HG03066 (cell line): Measurements from ENCODE around the gene AARSD1.
"Not testable (repeated sequence)": the region's sequence is repeated elsewhere in the genome, so short reads cannot be mapped to it uniquely, and the experiment has no call there.

Experiments
- ATAC-seq: cut with Tn5 transposase; IDR thresholded peaks from one replicate; pipeline ENCODE4 v1.9.1; 2021; ENCODE audit warnings: low read depth; ENCODE audit not compliant: unreplicated experiment

AARSD1 gene, protein sequence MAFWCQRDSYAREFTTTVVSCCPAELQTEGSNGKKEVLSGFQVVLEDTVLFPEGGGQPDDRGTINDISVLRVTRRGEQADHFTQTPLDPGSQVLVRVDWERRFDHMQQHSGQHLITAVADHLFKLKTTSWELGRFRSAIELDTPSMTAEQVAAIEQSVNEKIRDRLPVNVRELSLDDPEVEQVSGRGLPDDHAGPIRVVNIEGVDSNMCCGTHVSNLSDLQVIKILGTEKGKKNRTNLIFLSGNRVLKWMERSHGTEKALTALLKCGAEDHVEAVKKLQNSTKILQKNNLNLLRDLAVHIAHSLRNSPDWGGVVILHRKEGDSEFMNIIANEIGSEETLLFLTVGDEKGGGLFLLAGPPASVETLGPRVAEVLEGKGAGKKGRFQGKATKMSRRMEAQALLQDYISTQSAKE

GRCh38 chr17:42964161-42964932 is at the start of gene AARSD1:
TSS of gene AARSD1 (minus strand) at chr17:42964454. CDS start at chr17:42964440, 14 bp downstream.
- ATAC-seq: peak; percentile 75

DNA sequence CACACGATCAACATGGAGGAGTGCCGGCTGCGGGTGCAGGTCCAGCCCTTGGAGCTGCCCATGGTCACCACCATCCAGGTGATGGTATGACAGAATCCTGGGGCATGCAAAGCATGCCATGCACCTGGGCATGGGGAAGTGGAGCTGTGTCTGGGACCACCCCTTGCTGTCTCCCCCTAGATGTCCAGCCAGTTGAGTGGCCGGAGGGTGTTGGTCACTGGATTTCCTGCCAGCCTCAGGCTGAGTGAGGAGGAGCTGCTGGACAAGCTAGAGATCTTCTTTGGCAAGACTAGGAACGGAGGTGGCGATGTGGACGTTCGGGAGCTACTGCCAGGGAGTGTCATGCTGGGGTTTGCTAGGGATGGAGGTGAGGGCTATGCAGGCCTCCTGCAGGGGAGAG is 49.0 kb upstream of the AARSD1 start:
- ATAC-seq: no peak

DNA sequence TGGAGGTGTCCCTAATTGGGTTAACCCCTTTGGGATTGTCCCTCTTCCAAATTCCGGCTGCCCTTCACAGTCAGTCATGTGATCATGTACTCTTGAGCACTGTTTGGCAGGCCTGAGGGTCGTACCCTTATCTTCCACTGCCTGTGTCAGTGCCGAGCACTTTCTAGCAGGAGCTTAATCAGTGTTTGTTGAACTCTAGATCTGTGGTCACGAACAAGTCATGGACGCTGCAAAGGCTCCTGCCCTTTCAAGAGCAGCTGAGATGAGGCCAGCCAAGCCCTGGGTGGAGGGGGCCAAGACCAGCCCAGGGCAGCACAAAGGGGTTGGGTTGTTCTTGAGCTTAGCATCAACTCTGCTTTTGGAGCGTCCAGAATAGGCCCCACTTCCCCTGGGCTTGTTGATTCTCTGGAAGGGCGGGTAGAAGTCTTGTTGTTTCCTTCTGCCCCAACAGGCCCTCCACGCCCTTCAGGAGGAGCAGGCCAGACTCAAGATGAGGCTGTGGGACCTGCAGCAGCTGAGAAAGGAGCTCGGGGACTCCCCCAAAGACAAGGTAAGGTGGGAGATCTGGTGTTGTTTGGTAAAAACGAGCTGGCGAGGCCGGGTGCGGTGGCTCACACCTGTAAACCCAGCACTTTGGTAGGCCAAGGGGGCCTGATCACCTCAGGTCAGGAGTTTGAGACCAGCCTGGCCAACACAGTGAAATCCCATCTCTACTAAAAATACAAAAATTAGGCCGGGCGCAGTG is 47.6 kb upstream of the AARSD1 start:
- ATAC-seq: no peak

DNA sequence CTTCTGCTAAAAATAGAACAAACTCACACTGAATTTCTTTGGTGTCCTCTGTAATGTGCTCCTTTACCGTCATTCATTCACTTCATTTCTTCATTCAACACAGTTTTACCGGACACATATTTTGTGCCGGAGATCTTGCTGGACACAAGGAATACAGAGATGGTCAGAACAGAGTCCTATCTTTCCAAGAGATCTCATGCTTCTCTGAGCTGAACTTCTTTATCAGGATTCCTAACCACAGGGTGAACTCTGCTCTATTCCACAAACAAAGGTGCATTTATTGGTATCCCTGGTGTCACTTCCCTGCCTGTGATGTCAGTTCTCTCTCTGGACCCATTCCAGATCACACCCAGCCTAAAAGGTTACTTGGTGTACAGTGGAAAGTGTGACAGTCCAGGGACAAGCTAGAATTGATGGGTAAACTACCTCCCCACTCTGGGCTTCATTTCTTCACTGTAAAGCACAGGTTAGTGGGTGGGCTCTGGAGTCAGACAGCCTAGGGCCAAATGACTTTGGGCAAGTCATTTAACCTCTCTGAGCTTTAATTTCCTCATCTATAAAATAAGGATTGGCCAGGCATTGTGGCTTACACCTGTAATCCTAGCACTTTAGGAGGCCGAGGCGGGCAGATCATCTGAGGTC is 46.5 kb upstream of the AARSD1 start:
- ATAC-seq: no peak

GRCh38 chr17:43006639-43007551 is 42.6 kb upstream of the AARSD1 start, which contains the start of gene IFI35:
TSS of gene IFI35 (plus strand) at chr17:43006784. CDS start at chr17:43006948, 164 bp downstream.
- peak; percentile 63 for ATAC-seq

GRCh38 chr17:43003542-43004172 is 39.4 kb upstream of the AARSD1 start:
- ATAC-seq: no peak

GRCh38 chr17:43000894-43001293 is 36.6 kb upstream of the AARSD1 start:
- ATAC-seq: not testable (repeated sequence)

GRCh38 chr17:42999003-42999525 is 34.8 kb upstream of the AARSD1 start:
- no peak for ATAC-seq

DNA sequence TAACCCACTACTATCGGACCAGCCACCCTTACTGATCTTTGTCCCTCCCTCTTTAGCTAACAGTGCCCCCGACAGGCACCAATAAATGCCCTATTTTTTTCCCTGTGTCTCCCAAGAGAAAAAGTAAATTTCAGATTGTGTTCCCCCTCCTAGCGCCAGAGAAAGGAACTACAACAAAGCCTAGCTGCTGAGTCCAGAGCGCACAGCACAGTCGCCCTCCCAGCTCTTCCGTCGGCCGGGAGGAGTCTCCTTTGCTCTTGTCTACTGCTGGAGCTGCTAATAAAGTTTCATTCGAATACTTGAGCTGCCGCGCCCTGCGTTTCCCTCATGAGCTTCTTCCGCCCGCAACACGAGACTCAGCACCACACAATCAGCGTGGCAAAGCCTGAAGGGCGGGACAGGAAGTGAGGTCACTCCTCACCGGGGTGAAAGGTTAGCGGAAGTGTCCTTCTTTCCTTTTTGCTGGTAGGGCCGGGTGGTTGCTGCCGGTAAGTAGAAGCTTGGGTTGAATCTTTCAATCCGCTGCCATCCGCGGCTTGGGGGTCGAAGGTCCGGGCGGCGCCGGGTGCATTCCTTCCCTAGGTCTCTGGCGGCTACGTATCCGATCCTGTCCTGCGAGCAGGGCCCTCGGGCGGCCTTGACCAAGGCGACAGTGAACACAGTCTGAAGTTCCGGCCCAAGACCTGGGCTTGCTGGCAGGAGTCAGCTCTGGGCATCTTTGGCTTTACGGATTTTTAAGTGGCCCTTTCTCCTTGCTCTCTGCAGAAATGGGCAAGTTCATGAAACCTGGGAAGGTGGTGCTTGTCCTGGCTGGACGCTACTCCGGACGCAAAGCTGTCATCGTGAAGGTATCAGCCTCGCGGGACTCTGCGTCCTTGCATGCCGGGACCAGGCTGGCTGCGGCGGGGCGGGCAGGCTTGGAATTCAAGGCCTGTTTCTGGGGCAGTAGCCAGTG is 34.0 kb upstream of the AARSD1 start, which contains the start of gene RPL27:
Gene RPL27 (plus strand): TSS at position 436 of the 955 bp plus-strand sequence. CDS start 332 bp downstream, at position 768.
- peak; percentile 92 for ATAC-seq

- ATAC-seq: no peak
Observed at GRCh38 chr17:42997390-42997983, 33.2 kb upstream of the AARSD1 start.

- not testable (repeated sequence) for ATAC-seq
Observed at GRCh38 chr17:42993913-42994312, 29.7 kb upstream of the AARSD1 start.

- ATAC-seq: no peak
Observed at GRCh38 chr17:42992872-42993271, 28.6 kb upstream of the AARSD1 start.

- ATAC-seq: no peak
Observed at GRCh38 chr17:42991471-42991870, 27.2 kb upstream of the AARSD1 start.

GRCh38 chr17:42989726-42990652 is 25.7 kb upstream of the AARSD1 start:
- no peak for ATAC-seq

DNA sequence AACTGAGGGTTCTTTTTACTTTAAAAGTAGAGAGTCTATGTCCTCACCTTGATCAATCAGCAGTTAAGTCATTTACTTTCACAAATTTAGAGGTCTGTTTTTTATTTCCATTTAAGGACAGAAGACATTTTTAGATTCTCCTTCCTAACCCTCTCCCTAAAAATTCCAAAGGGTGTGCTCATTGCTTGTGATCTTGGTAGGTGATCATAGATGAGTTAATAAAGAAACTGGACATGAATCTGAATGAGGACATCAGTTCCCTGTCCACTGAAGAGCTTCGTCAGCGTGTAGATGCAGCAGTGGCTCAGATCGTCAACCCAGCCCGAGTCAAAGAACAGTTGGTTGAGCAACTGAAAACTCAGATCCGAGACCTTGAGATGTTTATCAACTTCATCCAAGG is 24.9 kb upstream of the AARSD1 start:
- no peak for ATAC-seq

- no peak for ATAC-seq
Observed at GRCh38 chr17:42985225-42985624, 21.0 kb upstream of the AARSD1 start.
